Left forelimb (tissue), 1 donor: ENCODE measurements around the gene BEX1.
"Not testable (repeated sequence)": the region's sequence is repeated elsewhere in the genome, so short reads cannot be mapped to it uniquely, and the experiment has no call there.

Source experiments
- DNase-seq: peaks from one replicate; pipeline ENCODE4 v3.0.0-alpha.2; 2018; ENCODE audit warnings: low spot score

BEX1 gene

DNA sequence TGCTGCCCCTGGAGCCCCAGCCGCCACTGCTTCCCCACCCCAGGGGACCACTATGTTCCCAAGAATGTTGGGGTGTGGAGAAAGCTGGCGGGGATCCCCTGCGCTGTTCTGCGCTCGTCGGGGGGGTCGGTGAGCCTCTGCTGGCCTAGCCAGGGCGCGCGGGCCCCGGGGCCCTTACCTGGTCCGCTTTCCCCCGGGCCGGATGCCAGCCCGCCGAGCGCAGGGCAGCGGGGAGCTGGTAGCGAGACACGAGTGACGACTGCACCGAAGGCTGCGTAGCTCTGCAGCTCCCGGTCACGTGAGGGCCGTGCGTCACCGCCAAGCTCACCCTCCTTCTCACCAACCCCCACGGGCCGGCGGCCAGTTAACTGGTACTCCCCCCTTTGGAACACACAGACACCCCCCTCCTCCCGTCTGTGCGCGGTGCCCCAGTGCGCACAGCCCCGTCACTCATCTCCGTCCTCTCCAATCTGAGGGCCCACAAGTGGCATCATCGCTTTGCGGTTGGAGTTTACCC, at the start of gene BEX1:
BEX1 (minus strand) TSS at position 254 of the 517 bp plus-strand sequence. CDS start 897 bp downstream, outside the sequence.
- no peak for DNase-seq

DNA sequence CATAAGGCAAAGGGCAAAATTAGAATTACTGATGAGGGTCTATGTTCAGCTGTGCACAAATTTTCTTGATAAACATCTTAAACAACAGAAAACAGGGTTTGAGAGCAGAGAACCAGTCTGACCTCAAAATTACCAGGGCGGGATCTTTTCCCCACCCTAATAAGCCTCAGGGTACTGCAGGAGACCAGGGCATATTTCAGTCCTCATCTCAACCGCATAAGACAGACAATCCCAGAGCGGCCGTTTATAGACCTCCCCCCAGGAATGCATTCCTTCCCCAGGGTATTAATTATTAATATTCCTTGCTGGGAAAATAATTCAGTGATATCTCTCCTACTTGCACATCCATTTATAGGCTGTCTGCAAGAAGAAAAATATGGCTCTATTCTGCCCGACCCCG, 45.5 kb upstream of the BEX1 start:
- not testable (repeated sequence) for DNase-seq

DNA sequence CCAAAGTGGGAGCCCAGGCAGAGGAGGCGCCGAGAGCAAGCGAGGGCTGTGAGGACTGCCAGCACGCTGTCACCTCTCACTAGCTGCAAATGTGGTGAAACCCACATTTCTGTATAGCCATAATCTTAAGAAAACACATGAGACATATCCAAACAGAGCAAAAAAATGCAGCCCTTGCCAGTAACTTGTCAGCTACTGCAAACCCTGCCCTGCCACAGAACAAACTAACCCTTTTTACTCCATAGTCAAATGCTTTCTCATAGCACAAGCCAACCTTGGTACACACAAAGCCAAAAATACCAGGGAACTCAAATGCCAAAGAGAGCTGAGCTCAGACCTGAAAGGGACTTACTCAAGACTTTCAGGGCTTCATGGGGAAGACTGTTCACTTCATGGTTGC, 43.9 kb upstream of the BEX1 start:
- DNase-seq = no peak

GRCh38 chrX:103107227-103107737, 43.3 kb upstream of the BEX1 start:
- not testable (repeated sequence) for DNase-seq

DNA sequence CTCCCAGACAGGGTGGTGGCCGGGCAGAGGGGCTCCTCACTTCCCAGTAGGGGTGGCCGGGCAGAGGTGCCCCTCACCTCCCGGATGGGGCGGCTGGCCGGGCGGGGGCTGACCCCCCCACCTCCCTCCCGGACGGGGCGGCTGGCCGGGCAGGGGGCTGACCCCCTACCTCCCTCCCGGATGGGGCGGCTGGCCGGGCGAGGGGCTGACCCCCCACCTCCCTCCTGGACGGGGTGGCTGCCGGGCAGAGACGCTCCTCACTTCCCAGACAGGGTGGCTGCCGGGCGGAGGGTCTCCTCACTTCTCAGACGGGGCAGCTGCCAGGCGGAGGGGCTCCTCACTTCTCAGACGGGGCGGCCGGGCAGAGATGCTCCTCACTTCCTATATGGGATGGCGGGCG, 40.4 kb upstream of the BEX1 start:
- not testable (repeated sequence) for DNase-seq

- not testable (repeated sequence) for DNase-seq
These were observed 39.9 kb upstream of the BEX1 start for GRCh38 chrX:103103866-103104265.

DNA sequence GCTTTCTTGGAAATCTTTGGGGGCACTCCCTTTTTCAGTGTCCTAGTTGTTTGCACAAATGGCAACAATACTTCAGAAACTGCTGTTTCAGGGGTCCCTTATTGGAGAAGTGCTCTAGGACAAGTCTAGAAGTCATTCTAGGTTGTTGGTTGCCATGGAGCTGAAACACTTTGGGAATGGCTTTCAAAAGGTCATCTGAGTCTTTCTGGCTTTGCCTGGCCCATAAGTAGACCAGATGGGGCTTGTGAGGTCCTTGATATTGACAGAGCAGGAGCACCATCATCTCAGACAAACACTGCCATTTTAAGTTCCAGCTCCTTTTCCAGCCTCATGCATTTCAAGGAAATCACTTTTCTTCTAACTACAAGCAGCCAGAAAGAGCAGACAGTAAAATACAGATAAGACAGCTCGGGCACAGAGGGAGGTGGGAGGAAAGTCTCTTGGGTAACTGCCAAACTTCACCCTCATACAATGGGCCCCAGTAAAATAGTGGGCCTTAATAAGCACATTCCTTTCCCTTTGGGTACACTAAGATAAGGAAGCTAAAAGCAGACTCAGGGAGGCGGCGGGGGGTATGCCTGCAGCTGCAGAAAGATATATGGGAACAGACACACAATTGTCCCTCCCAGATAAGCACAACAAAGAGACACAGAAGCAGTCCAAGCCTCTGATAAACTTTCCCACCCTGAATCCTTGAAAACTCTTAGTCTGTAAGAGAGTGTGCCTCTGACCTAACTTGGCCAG, 37.5 kb upstream of the BEX1 start:
- no peak for DNase-seq

DNA sequence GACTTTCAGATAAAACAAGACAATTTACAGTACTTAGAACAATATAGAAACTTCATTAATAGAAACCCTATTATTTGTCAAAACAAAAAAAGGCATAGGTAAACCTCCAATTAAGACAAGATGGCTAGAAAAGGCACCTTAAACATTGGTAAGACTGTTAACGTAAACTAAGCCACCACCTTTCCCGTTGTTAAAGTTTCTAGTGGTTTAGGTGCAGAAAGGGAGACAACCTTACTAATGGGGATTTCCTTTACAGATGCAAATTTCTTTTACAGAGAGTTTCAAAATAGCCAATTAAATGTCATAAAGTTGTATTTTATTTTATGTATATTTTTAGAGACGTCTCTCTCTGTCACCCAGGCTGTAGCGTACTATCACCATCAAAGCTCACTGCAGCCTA, 36.5 kb upstream of the BEX1 start:
- no peak for DNase-seq

DNA sequence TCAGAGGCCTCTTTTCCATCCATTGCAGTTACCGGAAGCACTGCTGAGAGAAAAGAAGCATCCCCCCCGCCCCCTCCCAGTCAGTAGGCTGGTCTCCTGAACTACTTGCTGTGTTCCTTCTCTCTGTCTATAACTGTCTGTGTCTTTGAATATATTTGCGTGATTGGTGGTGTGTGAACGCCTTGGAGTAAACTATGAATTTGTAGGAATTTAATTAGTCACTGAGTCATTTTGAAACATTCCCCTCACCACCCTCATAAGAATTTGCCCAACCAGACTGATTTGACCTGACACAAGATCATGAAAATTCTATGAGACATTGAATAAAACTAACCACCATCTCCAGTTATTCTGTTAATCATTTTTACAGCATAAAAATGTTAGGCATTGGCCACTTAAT, 35.7 kb upstream of the BEX1 start:
- DNase-seq = no peak

- no peak for DNase-seq
These were observed 34.5 kb upstream of the BEX1 start for GRCh38 chrX:103098488-103098887.

DNA sequence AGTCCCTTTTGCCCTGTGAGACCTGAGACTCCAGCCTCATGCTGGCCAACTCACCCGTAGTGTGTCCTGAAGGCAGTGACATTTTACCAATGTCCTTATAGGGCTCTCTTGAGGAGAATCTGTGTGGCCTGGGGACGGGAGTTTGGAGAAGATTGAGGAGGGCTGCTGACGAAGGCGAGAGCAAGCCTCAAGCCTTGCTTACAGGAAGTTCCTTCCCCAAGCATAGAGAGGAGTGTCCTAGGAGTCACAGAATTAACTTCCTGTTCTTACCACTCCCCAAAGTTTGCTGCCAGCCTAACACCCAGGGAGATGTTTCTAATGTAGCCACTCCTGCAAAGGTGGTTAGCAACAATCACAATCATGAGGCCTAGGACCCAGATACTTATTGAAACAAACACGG, 29.0 kb upstream of the BEX1 start, which contains the start of gene NXF3:
NXF3 (minus strand) TSS at position 202 of the 400 bp plus-strand sequence; CDS start at position 82, 120 bp downstream.
- no peak for DNase-seq

DNA sequence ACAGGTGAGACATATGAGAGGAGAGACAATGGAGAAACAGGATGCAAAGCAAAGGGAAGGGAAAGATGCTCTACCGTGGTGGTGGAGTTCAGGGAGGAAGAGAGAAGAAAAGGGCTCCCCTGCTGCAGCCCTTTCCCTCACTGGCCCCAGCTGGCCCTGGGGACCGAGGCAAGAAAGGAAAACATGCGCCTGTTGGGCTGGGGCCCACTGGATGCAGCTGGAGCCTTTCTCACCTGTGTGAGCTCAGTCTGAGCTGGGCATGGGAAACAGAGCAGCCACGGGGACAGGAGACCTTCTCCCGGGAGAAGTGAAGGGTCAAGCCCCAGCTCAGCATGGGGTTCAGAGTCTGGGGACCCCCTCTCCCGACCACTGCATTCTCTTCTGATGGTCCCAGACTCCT, 17.1 kb upstream of the BEX1 start:
- DNase-seq = no peak

DNA sequence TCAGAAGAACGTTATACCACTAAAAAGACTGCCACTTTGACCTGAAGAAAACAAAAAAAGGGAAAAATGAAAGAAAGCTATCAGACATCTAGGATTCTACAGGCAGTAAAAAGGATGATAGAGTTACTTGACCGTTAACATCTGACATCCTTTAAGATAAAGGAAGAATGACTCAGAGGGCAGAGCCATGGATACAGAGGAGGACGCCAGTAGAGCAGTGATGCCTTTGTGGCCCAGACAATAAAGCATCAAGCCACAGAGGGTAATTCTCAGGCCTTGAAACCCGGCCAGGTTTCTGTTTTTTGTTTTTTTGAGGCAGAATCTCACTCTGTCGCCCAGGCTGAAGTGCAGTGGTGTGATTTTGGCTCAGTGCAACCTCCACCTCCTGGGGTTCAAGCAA, 9.5 kb upstream of the BEX1 start:
- DNase-seq = no peak

DNA sequence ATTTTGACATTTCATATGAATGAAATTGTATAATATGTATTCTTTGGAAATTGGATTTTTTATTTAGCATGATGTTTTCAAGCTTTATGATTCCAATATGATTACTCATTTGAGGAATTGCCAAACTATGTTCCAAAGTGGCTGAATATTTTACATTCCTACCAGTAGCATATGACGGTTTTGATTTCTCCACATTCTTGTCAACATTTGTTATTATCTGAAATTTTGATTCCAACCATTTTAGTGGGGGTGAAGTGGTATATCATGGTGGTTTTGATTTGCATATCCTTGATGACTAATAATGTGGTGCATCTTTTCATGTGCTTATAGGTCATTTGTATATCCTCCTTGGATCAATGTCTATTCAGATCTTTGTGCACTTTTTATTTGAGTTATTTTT, 2.6 kb upstream of the BEX1 start:
- DNase-seq = no peak

DNA sequence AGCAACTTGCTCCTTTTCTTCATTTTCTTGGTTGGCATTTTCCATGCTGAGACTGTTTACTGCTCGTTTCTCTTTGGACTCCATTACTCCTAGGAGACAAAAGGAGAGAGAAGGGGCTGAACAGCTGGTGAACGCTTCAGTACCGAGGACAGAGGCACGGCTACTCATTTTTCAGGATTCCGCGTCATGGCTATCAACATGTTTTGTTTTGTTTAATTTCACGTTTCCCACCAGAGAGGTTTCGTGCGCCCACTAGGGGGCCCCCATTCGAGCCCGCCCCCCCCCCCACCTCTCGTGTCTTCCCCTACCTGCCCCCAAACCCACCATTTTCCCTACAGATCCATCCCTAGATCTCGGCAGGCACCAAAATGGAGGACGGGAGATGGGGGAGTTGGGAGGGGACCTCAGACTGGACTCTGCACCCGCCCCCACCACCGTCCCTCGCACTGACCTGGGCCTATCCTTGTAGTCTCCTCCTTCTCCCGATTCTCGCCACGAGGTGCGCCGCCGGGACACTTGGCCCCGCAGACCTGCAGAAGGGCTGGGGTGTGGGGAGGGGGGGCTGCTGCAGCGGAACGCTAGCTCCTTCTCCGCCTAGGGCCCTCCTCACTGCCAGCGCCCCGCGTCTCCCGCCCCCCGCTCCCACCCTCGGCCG, 653 bp downstream of the BEX1 start:
- no peak for DNase-seq

GRCh38 chrX:103061486-103061885, 2.5 kb downstream of the BEX1 start:
- no peak for DNase-seq

- DNase-seq = no peak
These were observed 7.1 kb downstream of the BEX1 start for GRCh38 chrX:103056902-103057301.

DNA sequence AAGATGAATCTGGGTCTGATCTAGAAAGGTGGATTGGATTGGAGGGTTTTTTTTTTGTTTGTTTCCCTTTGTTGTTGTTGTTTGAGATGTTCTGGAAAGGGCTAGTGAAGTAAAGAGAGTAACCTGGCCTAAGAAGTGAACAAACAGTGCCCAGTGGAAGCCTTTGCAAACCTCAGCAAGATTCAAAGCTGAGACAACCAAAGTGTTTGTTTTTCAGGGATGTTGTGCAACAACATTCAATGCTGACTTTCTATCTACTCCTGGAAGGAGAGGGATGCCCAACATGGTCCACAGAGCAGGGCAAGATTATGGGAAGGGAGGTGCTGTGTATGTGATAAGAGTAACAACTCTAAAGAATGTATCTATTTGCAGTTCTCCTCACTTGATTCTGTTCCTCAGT, 11.3 kb downstream of the BEX1 start:
- no peak for DNase-seq

DNA sequence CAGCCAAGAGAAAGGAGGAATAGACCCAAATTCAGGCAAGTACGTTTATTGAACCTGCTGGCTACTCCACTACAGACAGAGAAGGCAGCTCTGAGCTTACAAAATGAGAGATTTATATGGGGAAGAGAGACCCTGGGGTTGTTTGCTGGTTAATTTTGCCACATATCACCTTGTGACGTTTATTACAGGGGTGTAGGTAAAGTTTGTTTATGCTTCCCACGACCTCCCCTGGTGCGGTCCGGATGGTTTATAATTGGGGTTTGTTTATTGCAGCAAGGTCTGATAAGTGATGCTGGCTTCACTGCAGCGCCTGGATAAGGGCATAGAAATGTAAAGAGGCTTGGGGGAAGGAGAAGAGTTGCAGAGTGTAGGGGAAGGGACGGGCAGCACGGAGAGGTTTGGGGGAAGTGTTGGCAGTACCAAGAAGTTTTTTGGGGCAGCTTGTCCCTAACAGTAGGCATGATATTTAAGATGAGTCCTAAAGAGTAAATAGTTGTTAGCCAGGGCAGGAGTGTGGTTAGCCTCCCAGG, 12.6 kb downstream of the BEX1 start:
- no peak for DNase-seq

GRCh38 chrX:103033371-103033770, 30.6 kb downstream of the BEX1 start:
- DNase-seq = not testable (repeated sequence)

GRCh38 chrX:103017542-103017941, 46.4 kb downstream of the BEX1 start:
- DNase-seq = no peak

GRCh38 chrX:103012945-103013344, 51.0 kb downstream of the BEX1 start:
- no peak for DNase-seq
